Osteoblast (primary cell): ENCODE data around the gene CLK2. TPM values are rescaled to one million over a fixed set of nuclear protein-coding genes. Genes with fewer than 3 reads are reported as not detected.
A peak's percentile ranks its signal among the peaks of the same experiment; 100 is the strongest.

Experiments
- DNase-seq: peaks from one replicate; pipeline ENCODE4 v3.0.0; 2011; ENCODE audit warnings: low spot score, mixed read lengths; ENCODE audit not compliant: insufficient read length; ENCODE audit errors: missing footprints
- H2AFZ ChIP-seq: 2 replicates; pipeline ENCODE4 v1.6.0; 2011; ENCODE audit warnings: mild to moderate bottlenecking, low read length
- H3K27ac ChIP-seq: 2 replicates; pipeline ENCODE4 v1.5.1; 2011; ENCODE audit warnings: mild to moderate bottlenecking, low read depth, low read length, moderate library complexity
- H3K27me3 ChIP-seq: 2 replicates; pipeline ENCODE4 v1.6.0; 2012; ENCODE audit warnings: mild to moderate bottlenecking, control low read depth, inconsistent platforms, low read length, moderate library complexity; ENCODE audit not compliant: insufficient read depth
- H3K36me3 ChIP-seq: 2 replicates; pipeline ENCODE4 v1.5.1; 2011; ENCODE audit warnings: mild to moderate bottlenecking, low read length, control low read depth, moderate library complexity; ENCODE audit not compliant: insufficient read depth
- H3K4me1 ChIP-seq: 2 replicates; pipeline ENCODE4 v1.5.1; 2011; ENCODE audit warnings: mild to moderate bottlenecking, low read length, control low read depth, moderate library complexity; ENCODE audit not compliant: insufficient read depth
- H3K4me2 ChIP-seq: 2 replicates; pipeline ENCODE4 v1.6.0; 2011; ENCODE audit warnings: mild to moderate bottlenecking, low read length; ENCODE audit not compliant: insufficient read depth
- H3K4me3 ChIP-seq: fragments of 200-600 bp; sonication (generic); 3 replicates; pipeline ENCODE4 v1.5.1; 2012; ENCODE audit warnings: mild to moderate bottlenecking, low read length, inconsistent platforms; ENCODE audit not compliant: insufficient read depth
- H3K79me2 ChIP-seq: 2 replicates; pipeline ENCODE4 v1.6.0; 2012; ENCODE audit warnings: mild to moderate bottlenecking, low read length, control low read depth, inconsistent platforms; ENCODE audit not compliant: insufficient read depth
- H3K9me3 ChIP-seq: 2 replicates; pipeline ENCODE4 v1.5.1; 2011; ENCODE audit warnings: low read depth, low read length, control low read depth
- H4K20me1 ChIP-seq: 2 replicates; pipeline ENCODE4 v1.6.0; 2012; ENCODE audit warnings: mild to moderate bottlenecking, low read length, control low read depth; ENCODE audit not compliant: insufficient read depth
- total RNA-seq: library from RNA; depleted of rRNA; stranded (reverse); fragments of >200 nt; gene quantifications from 2 replicates; pipeline ENCODE4 v1.2.3, GENCODE V29; 2012
- TF ChIP-seq, protein P1 (sequence below): IDR thresholded peaks from 2 replicates; pipeline ENCODE4 v1.5.1; 2011; ENCODE audit warnings: mild to moderate bottlenecking, low read depth, low read length, moderate library complexity; ENCODE audit errors: extremely low read depth

The CLK2 gene
- total RNA-seq, 1 donor, result 17.4 TPM

DNA sequence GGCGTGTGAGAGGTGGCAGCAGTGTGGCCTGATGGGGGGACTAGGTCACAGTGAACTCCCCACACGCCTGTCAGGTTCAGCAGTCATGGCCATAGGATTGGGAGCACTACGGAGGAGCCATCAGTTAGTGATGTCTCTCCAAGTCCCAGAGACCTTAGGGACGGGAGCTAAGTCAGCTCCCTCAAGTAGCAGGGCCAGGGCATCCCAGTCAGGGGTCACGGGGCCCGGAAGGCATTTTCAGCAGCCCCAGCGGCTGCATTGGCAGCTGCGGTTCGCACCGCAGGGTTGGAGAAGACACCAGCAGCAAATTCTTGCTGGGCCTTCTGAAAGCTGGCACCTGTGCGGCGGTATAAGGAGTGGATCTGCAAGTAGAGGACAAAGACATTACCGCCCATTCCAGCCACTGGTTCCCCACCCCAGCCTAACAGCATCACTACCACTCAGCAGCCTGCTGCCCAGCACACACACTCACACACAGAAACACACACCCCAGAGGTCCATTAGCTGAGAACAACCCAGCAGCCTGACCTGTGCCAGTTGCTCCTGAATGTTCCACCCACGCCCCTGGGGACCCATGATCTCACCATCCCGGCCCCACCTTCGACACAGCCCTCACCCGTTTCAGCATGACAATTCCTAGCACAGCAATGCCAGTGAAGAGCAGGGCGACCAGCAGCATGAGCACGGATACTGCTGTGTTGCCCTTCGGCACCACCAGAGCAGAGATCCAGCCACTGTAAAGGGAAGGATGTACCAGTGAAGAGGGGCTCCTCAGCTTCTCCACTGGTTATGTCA is 17.0 kb downstream of the CLK2 start:
- peak overlapping the region; percentile 94 for H2AFZ ChIP-seq
- peak; percentile 86 for DNase-seq

DNA sequence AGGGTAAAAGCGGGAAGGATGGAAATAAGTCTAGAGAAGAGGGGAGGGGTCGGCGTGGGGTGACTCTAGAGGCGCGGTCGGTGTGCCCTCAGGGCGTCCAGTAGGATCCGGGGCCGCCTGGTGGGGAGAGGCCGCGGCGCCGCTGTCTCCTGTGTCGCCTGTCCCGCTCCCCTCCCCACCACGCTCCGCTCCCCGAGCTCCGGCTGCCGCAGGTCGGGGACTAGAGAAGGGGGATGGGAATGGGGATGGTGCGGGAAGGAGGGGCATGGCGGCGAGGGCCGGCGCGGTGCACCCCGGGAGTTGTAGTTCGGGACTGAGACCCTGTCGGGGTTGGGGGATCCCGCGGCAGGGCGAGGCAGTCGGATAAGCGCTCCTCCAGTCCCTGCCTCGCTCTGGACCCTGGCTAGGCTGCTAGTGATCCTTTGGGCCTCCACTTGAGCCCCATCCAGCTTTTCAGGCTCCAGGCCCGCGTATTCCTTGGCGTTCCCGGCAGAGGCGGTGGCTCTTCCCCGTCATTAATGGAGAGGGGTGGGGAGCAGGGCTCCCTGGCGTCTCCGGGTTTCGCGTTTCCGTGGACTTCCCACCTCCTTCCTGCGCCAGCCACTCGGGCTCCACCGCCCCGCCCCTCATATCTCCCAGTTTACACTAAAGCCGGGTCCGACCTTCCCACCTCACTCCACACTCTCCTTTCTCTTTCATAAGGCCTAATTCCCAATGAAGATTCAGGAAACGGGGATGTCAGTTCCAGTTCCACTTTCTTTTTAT is 17.9 kb downstream of the CLK2 start, which contains the start of gene ENTREP3:
Gene ENTREP3, minus strand, starts transcription at position 241 of the 765 bp plus-strand sequence. CDS start 606 bp downstream, outside the sequence.
- Histone ChIP-seq H2AFZ (peak within 1 kb of the TSS; percentile 94), H3K4me2 (peak within 1 kb of the TSS; percentile 90), H3K9me3 (no peaks in the 10 kb centered on the region), H4K20me1 (peaks cover 3% of the 10 kb centered on the region), H3K79me2 (peaks cover 29% of the 10 kb centered on the region), H3K27me3 (no peaks in the 10 kb centered on the region), H3K36me3 (peaks cover 38% of the 10 kb centered on the region), H3K27ac (peak within 1 kb of the TSS; percentile 87), H3K4me3 (peak within 1 kb of the TSS; percentile 88), H3K4me1 (peaks cover 29% of the 10 kb centered on the region)
- TF ChIP-seq, protein P1, sequence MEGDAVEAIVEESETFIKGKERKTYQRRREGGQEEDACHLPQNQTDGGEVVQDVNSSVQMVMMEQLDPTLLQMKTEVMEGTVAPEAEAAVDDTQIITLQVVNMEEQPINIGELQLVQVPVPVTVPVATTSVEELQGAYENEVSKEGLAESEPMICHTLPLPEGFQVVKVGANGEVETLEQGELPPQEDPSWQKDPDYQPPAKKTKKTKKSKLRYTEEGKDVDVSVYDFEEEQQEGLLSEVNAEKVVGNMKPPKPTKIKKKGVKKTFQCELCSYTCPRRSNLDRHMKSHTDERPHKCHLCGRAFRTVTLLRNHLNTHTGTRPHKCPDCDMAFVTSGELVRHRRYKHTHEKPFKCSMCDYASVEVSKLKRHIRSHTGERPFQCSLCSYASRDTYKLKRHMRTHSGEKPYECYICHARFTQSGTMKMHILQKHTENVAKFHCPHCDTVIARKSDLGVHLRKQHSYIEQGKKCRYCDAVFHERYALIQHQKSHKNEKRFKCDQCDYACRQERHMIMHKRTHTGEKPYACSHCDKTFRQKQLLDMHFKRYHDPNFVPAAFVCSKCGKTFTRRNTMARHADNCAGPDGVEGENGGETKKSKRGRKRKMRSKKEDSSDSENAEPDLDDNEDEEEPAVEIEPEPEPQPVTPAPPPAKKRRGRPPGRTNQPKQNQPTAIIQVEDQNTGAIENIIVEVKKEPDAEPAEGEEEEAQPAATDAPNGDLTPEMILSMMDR, result no peak
- DNase-seq, result peak; percentile 99

More for the DNA sequence above, 17.0 kb downstream of the CLK2 start:
- Histone ChIP-seq H4K20me1 (peaks cover 3% of the 10 kb centered on the region), H3K4me2 (peak overlapping the region; percentile 90), H3K36me3 (peaks cover 38% of the 10 kb centered on the region), H3K27me3 (no peaks in the 10 kb centered on the region), H3K9me3 (no peaks in the 10 kb centered on the region), H3K79me2 (peaks cover 37% of the 10 kb centered on the region), H3K27ac (peak overlapping the region; percentile 87), H3K4me1 (peaks cover 31% of the 10 kb centered on the region), H3K4me3 (peak overlapping the region; percentile 88)
- TF ChIP-seq, protein P1, result no peak

DNA sequence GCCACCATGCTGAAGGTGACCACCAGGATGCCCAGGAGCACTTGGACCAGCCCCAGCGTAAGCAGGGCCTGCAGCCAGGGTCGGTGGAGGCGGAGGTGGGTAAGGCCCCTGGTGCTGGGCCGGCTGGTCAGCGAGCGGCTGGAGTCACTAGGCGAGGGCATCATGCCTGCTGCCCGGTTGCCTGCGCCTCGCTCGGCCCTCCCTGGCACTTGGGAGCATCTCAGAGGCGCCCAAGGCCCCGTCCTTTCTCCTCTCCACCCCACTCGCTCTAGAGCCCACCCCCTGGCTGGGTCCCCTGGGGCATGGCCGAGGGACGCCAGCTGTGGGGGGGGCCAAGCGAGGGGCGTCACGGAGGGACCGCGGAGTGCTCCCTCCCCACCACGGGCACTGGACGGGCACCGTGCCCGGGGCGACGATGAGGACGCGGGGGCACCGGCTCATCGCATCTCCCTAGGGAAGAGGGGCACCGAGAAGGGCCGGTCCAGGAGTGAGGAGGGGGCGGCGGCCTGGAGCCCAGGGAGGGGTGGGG is 18.5 kb downstream of the CLK2 start:
- Histone ChIP-seq H3K27me3 (no peaks in the 10 kb centered on the region), H4K20me1 (peaks cover 3% of the 10 kb centered on the region), H3K9me3 (no peaks in the 10 kb centered on the region), H3K4me1 (peaks cover 30% of the 10 kb centered on the region), H3K27ac (peak overlapping the region; percentile 45), H2AFZ (peak overlapping the region; percentile 59), H3K79me2 (peaks cover 24% of the 10 kb centered on the region), H3K4me3 (peak overlapping the region; percentile 88), H3K4me2 (peak overlapping the region; percentile 90), H3K36me3 (peaks cover 34% of the 10 kb centered on the region)
- TF ChIP-seq, protein P1, result no peak
- DNase-seq, result peak; percentile 92
